NCI-H446 treated with DMSO at 0.1 percent for 48 hours (cell line): ENCODE data around the gene SCN1A.

Experiments
- DNase-seq: peaks from one replicate; lab custom pipeline; 2025; lab: John Stamatoyannopoulos, UW

SCN1A gene

GRCh38 chr2:165970663-165971062 lies 157.2 kb downstream of the SCN1A start:
- DNase-seq: no peak

DNA sequence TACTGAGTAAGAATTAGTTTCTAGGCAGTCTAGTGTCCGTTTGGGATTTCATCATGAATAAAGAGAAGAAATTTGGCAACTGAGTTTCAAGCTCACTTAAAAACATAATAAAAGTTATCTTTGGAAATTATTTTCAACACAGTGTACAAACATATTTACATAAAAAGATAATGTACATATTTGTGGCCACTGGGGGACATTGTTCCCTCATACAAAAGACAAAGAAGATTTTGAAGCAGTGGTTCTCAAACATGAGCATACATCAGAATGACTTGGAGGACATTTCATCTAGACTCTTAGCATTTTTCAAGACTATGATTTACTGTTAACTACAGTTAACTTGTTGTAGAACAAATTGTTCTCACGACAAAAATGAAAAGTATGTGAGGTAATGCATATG lies 158.6 kb downstream of the SCN1A start:
- no peak for DNase-seq

GRCh38 chr2:165967746-165968145 lies 160.1 kb downstream of the SCN1A start:
- no peak for DNase-seq

GRCh38 chr2:165961818-165962217 lies 166.0 kb downstream of the SCN1A start:
- no peak for DNase-seq

DNA sequence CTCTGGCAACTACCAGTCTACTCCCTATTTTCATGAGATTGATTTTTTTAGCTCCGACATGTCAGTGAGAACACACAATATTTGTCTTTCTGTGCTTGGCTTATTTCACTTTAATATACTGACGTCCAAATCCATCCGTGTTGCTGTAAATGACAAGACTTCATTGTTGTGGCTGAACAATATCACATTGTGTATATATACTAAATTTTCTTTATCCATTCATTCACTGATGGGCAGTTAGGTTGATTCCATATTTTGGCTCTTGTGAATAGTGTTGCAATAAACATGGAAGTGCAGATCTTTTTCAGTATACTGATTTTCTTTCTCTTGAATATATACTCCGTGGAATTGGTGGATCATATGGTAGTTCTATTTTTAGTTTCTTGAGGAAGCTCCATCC lies 168.4 kb downstream of the SCN1A start:
- no peak for DNase-seq

DNA sequence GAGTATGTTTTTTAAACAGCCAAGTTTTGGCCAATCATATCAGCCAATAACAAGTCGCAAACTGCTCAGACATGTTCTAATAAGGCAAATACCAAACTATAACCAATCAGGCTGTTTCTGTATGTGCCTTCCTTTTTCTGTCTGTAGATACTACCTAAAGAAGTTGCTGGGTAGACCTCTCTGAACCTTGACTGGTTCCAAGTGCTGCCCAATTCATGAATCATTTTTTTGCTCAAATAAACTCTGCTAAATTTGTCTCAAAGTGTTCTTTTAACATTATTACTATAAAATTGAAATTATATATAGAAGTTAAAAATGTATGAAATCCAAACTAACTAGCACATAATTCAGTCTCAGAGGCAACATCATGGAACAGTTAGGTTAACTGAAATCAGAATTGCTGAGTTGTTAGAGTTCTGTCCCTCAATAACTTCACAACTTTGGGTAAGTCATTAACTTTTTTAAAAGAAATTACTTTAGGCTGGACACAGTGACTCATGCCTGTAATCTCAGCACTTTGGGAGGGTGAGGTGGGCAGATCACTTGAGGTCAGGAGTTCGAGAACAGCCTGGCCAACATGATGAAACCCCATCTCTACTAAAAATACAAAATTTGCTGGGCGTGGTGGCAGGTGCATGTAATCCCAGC lies 169.4 kb downstream of the SCN1A start:
- DNase-seq: no peak

- peak; percentile 55 for DNase-seq
Measured at GRCh38 chr2:165957030-165957675, 170.7 kb downstream of the SCN1A start.

DNA sequence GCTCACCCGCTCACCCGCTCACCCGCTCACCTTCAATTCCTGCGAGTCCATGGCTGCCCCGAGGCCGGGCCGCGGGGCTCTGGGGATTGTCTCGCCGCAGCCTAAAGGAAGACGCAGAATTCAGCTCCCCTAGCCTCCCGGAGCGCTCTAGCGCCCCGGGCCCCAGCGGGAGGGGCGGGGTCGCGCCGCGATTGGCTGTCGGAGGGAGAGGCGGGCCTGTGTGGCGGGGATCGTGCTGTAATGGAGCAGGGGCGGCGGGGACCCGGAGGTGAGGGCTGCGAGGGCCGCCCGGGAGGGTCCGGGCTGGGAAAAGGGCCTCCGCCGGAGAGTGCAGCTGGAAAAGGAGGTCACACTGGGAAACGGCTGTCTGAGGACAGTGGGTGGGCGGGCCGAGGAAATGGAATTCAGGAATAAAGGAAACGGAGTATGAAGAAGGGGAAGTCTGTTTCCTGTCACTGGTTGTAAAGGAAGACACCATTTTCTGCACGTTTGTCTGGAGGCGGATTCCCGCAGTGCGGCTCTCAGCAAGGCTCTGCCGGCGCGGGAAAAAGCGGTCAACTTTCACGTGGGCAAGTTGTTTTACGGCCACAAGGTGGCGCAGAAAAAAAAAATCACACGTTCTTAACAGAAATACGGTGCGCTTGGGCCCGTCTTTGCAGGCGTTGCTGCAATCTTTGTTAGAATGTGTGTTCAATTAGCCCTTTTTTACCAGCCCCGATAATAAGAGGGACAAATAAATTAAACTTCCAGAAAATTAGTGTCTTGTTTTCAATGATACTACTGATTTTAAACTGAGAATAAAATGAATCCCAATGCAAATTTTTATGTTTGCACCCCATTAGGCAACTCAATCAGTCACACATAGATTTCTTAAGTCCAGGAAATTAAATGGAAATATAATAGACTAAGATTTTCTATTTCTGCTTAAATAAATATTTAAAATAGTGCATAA lies 173.9 kb downstream of the SCN1A start, which contains the start of gene TTC21B:
TSS of gene TTC21B (minus strand) at position 122 of the 952 bp plus-strand sequence. CDS start at position 51, 71 bp downstream.
- DNase-seq: peak; percentile 95

DNA sequence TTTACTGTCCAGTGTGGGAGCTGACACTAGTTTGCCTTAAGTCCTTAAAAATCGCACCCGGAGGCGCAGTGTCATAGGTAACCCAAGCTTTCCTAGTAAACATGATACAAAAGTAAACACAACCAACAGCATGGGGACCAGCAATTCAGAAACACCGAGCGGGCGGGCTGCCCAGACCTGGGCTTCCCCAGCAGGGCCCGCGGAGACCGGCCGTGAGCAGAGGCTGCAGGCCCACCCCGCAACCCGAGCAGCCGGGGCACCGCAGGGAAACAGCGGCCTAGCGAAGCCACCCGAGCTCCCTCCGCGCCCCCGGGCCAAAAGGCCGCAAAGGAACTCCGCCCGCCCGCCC lies 174.5 kb downstream of the SCN1A start:
- DNase-seq: no peak

- no peak for DNase-seq
Measured at GRCh38 chr2:165952741-165953211, 175.0 kb downstream of the SCN1A start.

DNA sequence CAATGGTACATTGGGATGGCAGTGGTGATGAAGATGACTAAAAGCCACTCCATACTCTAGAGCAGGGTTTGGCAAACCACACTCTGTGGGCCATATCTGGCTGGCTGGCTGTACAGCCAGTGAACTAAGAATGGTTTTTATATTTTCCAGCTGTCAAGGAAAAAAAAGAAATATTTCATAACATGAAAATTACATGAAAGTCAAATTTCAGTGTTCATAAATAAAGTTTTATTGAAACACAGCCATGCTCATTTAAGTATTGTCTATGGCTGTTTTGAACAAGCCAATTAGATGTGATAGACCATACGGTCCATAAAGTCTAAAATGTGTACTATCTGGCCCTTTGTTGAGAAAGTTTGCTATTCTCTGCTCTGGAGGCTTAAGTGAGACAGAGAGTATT lies 175.7 kb downstream of the SCN1A start:
- no peak for DNase-seq

DNA sequence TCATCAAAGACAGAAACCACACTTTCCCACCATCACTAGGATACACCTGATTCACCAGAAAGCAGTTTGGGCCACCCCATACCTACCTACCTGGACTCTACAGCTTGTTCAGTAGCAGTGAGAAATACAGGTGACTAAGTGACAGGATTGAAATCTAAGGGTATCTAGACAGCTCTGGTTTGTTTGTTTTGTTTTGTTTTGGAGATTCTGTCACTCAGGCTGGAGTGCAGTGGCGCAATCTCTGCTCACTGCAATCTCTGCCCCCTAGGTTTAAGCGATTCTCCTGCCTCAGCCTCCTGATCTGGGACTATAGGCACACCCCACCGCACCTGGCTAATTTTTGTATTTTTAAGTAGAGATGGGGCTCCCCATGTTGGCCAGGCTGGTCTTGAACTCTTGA lies 177.4 kb downstream of the SCN1A start:
- no peak for DNase-seq

DNA sequence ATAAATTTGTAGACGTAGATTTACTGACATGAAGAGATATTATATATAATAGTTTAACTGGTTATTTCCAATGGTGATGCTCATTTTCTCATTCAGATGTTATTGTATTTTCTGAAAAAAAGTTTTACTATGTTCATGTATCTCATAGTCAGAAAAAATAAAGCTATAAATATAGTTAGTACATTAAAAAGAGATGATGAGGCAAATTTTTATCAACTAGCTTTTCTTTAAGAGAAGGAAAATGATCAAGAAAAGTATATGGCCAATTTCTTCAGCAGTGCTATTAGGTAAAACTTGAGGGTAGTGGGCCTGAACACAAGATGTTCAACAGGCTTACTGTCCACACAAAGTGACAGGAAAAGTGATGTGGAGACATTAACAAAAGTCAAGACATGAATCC lies 186.0 kb downstream of the SCN1A start:
- DNase-seq: no peak

- no peak for DNase-seq
Measured at GRCh38 chr2:165938237-165938636, 189.6 kb downstream of the SCN1A start.
